OCI-LY7 (cell line): ENCODE results near the gene C2orf49.

Experiments used
- EZH2phosphoT487 ChIP-seq: fragments of 200-600 bp; sonication (generic); IDR thresholded peaks from 2 replicates; pipeline ENCODE4 v1.6.1; 2018; ENCODE audit warnings: low read depth, borderline replicate concordance, mild to moderate bottlenecking, mixed run types, antibody characterized with exemption, low read length, moderate library complexity, mixed read lengths
- TF ChIP-seq, protein P1 (sequence below): fragments of 200-600 bp; sonication (generic); conservative IDR thresholded peaks from 2 replicates; pipeline ENCODE4 v1.5.1; 2014; ENCODE audit warnings: mild to moderate bottlenecking, antibody characterized with exemption, low read length, moderate library complexity, mixed read lengths

- TF ChIP-seq, protein P1, sequence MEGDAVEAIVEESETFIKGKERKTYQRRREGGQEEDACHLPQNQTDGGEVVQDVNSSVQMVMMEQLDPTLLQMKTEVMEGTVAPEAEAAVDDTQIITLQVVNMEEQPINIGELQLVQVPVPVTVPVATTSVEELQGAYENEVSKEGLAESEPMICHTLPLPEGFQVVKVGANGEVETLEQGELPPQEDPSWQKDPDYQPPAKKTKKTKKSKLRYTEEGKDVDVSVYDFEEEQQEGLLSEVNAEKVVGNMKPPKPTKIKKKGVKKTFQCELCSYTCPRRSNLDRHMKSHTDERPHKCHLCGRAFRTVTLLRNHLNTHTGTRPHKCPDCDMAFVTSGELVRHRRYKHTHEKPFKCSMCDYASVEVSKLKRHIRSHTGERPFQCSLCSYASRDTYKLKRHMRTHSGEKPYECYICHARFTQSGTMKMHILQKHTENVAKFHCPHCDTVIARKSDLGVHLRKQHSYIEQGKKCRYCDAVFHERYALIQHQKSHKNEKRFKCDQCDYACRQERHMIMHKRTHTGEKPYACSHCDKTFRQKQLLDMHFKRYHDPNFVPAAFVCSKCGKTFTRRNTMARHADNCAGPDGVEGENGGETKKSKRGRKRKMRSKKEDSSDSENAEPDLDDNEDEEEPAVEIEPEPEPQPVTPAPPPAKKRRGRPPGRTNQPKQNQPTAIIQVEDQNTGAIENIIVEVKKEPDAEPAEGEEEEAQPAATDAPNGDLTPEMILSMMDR, result no peak
- no peak for TF ChIP-seq EZH2phosphoT487
These were observed 14.2 kb upstream of the C2orf49 start for GRCh38 chr2:105323111-105323510.
